ENCODE results near the gene RBFOX2.

RBFOX2 gene

GRCh38 chr22:35970616-35971455 is 57.8 kb downstream of the RBFOX2 start:
- no peak for DNase-seq

GRCh38 chr22:35967046-35967397 is 61.6 kb downstream of the RBFOX2 start:
- no peak for DNase-seq

GRCh38 chr22:35966314-35967045 is 62.1 kb downstream of the RBFOX2 start:
- no peak for DNase-seq

GRCh38 chr22:35963237-35963810 is 65.3 kb downstream of the RBFOX2 start:
- no peak for DNase-seq

- DNase-seq: no peak
Measured at GRCh38 chr22:35961480-35962295, 66.9 kb downstream of the RBFOX2 start.

GRCh38 chr22:35960854-35961253 is 67.8 kb downstream of the RBFOX2 start:
- DNase-seq: no peak

GRCh38 chr22:35959121-35959800 is 69.4 kb downstream of the RBFOX2 start:
- DNase-seq: no peak

- DNase-seq: no peak
Measured at GRCh38 chr22:35958334-35958733, 70.3 kb downstream of the RBFOX2 start.

- DNase-seq: no peak
Measured at GRCh38 chr22:35957589-35957988, 71.0 kb downstream of the RBFOX2 start.

GRCh38 chr22:35956850-35957249 is 71.8 kb downstream of the RBFOX2 start:
- no peak for DNase-seq

- no peak for DNase-seq
Measured at GRCh38 chr22:35955546-35955945, 73.1 kb downstream of the RBFOX2 start.

- DNase-seq: no peak
Measured at GRCh38 chr22:35952576-35952975, 76.0 kb downstream of the RBFOX2 start.

- no peak for DNase-seq
Measured at GRCh38 chr22:35950262-35950661, 78.4 kb downstream of the RBFOX2 start.

- no peak for DNase-seq
Measured at GRCh38 chr22:35949243-35949642, 79.4 kb downstream of the RBFOX2 start.

- DNase-seq: no peak
Measured at GRCh38 chr22:35947794-35948425, 80.7 kb downstream of the RBFOX2 start.

- DNase-seq: no peak
Measured at GRCh38 chr22:35944458-35944857, 84.2 kb downstream of the RBFOX2 start.

GRCh38 chr22:35940166-35940565 is 88.5 kb downstream of the RBFOX2 start:
- DNase-seq: no peak

- no peak for DNase-seq
Measured at GRCh38 chr22:35938226-35938625, 90.4 kb downstream of the RBFOX2 start.

GRCh38 chr22:35930933-35931332 is 97.7 kb downstream of the RBFOX2 start:
- DNase-seq: peak; percentile 7

- DNase-seq: no peak
Measured at GRCh38 chr22:35928285-35928798, 100.3 kb downstream of the RBFOX2 start.

GRCh38 chr22:35923026-35923425 is 105.6 kb downstream of the RBFOX2 start:
- no peak for DNase-seq

- peak; percentile 39 for DNase-seq
Measured at GRCh38 chr22:35921777-35922176, 106.8 kb downstream of the RBFOX2 start.

Measured in CD4-positive, alpha-beta T cell treated with Interleukin-21 for 1 hour (primary cell).